GM19467 (cell line): ENCODE data around the gene AHNAK2.

Experiments used
- ATAC-seq: cut with Tn5 transposase; IDR thresholded peaks from one replicate; pipeline ENCODE4 v1.9.1; 2021; ENCODE audit warnings: mild to moderate bottlenecking, moderate library complexity; ENCODE audit not compliant: unreplicated experiment

The AHNAK2 gene

DNA sequence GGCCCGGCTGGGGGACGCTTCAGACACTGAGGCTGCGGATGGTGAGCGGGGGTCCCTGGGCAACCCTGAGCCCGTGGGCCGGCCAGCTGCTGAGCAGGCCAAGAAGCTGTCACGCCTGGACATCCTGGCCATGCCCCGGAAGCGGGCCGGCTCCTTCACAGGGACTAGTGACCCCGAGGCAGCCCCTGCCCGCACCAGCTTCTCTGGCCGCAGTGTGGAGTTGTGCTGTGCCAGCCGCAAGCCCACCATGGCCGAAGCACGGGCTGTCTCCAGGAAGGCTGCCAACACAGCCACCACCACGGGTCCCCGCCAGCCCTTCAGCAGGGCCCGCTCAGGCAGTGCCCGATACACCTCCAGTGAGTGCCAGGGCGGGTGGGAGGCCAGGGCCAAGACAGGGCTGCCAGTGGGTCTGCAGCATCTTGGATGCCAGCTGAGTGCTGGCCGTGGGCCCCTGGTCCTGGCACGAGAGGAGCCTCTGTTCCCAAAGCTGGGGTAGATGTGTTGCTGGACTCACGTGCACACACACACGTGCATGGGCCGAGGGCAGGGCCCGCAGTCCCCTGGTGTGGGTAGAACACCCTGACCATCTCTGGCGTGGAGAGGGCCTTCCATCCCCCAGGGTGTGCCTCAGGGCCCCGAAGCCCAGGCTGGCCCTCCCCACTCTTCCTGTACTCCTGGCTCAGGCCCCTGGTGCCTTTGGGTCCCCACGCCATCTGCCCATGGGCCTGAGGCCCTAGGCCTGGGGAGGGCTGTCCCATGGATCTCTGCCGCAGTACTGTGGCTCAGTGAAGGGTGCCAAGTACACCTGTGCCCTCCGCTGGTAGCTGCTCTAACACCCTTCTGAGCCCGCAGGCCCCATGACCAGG is 90.3 kb downstream of the AHNAK2 start:
- ATAC-seq, result no peak
